ENCODE data around the gene POLR3H. TPM values are rescaled to one million over a fixed set of nuclear protein-coding genes. Genes with fewer than 3 reads are reported as not detected.
A peak's percentile ranks its signal among the peaks of the same experiment; 100 is the strongest.

Gene POLR3H
- total and polyA plus RNA-seq, 12 donors = 18.7 to 92.6 (median 45.4) TPM

GRCh38 chr22:41500303-41500702 lies 44.0 kb downstream of the POLR3H start:
- DNase-seq = no peak
- Histone ChIP-seq H3K9me3 (replicated peaks in 1 of 3) (no peaks in the 10 kb centered on the region), H3K36me3 (replicated peaks in 1 of 2) (peaks cover 0 to 25% of the 10 kb centered on the region in 2 donors), H3K27me3 (no peaks in the 10 kb centered on the region), H3K4me3 (no peak overlapping the region), H3K27ac (no peak overlapping the region), H3K4me1 (replicated peaks in 1 of 2) (peaks cover 6 to 11% of the 10 kb centered on the region in 2 donors)
- 82 to 87% (median 85%) methylated on average over 7 of the region's 7 CpGs for WGBS, 4 donors
- no peak for TF ChIP-seq POLR2A (IDR thresholded peaks at IDR 0.05)
- TF ChIP-seq, protein P1, sequence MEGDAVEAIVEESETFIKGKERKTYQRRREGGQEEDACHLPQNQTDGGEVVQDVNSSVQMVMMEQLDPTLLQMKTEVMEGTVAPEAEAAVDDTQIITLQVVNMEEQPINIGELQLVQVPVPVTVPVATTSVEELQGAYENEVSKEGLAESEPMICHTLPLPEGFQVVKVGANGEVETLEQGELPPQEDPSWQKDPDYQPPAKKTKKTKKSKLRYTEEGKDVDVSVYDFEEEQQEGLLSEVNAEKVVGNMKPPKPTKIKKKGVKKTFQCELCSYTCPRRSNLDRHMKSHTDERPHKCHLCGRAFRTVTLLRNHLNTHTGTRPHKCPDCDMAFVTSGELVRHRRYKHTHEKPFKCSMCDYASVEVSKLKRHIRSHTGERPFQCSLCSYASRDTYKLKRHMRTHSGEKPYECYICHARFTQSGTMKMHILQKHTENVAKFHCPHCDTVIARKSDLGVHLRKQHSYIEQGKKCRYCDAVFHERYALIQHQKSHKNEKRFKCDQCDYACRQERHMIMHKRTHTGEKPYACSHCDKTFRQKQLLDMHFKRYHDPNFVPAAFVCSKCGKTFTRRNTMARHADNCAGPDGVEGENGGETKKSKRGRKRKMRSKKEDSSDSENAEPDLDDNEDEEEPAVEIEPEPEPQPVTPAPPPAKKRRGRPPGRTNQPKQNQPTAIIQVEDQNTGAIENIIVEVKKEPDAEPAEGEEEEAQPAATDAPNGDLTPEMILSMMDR (IDR thresholded peaks at IDR 0.05) = no peak
- intact Hi-C loops (cut with DNase I) = no loop called here

DNA sequence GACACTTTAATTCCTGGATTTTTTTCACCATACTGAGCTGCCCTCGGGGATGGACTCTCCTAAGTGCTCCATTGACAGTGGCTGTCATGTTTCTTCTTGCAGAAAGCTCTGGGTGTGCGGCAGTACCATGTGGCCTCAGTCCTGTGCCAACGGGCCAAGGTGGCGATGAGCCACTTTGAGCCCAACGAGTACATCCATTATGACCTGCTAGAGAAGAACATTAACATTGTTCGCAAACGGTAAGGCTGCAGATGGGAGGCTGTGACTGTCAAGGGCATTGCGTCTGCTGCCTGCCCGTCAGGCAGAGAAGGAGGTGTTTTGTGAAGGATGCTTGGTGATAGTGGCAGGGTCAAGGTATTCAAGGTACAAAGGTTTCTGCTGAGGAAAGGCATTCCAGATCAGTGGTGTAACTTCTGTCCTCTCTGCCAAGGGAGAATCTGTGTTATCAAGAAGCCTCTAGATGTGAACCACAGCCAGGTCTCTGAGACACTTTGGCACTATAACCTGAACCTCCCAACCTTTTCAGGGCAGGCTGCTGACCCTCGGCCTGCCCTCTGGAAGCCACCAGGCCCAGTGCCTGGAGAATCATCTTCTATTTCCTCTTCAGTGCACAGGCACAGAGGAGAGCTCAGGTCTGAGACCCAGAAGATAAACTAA lies 44.5 kb downstream of the POLR3H start:
- Histone ChIP-seq H3K4me1 (replicated peaks in 1 of 2) (peaks cover 6 to 10% of the 10 kb centered on the region in 2 donors), H3K27ac (no peak overlapping the region), H3K9me3 (replicated peaks in 1 of 3) (no peaks in the 10 kb centered on the region), H3K36me3 (replicated peaks in 1 of 2) (peaks cover 0 to 25% of the 10 kb centered on the region in 2 donors), H3K27me3 (no peaks in the 10 kb centered on the region), H3K4me3 (no peak overlapping the region)
- 58 to 67% (median 62%) methylated on average over 10 of the region's 10 CpGs for WGBS, 4 donors
- TF ChIP-seq POLR2A (IDR thresholded peaks at IDR 0.05) = no peak
- TF ChIP-seq, protein P1 (IDR thresholded peaks at IDR 0.05) = no peak
- intact Hi-C loops (cut with DNase I) = no loop called here
- no peak for DNase-seq

DNA sequence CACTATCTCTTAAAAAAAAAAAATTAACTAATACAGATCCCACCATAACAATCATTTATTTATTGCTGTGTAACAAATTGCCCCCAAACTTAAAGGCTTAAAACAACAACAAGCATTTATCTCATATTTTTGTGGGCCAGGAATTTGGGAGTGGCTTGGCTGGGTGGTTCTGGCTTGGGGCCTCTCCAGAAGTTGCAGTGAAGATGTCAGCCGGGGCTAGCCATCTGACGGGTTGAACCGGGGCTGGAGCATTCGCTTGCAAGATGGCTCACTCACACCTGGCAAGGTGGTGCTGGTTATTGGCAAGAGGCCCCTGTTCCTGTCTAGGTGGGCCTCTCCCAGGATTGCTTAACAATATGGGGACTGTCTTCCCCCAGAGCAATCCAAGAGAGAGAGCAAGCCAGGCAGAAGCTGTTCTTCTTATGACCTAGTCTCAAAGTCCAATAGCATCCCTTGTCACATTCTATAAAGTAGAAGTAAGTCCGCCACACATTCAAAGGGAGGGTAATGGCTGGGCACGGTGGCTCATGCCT lies 45.9 kb downstream of the POLR3H start:
- TF ChIP-seq, protein P1 (IDR thresholded peaks at IDR 0.05) = no peak
- TF ChIP-seq POLR2A (IDR thresholded peaks at IDR 0.05) = no peak
- Histone ChIP-seq H3K36me3 (replicated peaks in 1 of 2) (peaks cover 0 to 25% of the 10 kb centered on the region in 2 donors), H3K4me3 (no peak overlapping the region), H3K27ac (peak overlapping the region in 1 of 5 donors; percentile 35), H3K4me1 (replicated peaks in 1 of 2) (no peaks in the 10 kb centered on the region), H3K9me3 (replicated peaks in 1 of 3) (no peaks in the 10 kb centered on the region), H3K27me3 (no peaks in the 10 kb centered on the region)
- no peak for DNase-seq
- 77 to 84% (median 78%) methylated on average over 4 to 6 of the region's 6 CpGs for WGBS, 4 donors
- intact Hi-C loops (cut with DNase I) = no loop called here

GRCh38 chr22:41491374-41492100 lies 52.7 kb downstream of the POLR3H start:
- no peak for DNase-seq
- intact Hi-C loops (cut with DNase I) = no loop called here

More at GRCh38 chr22:41491374-41492100, 52.7 kb downstream of the POLR3H start:
- Histone ChIP-seq H3K27ac (peak overlapping the region in 3 of 5 donors; percentile 42 to 68 (median 67)), H3K4me3 (no peak overlapping the region), H3K9me3 (replicated peaks in 1 of 3) (no peaks in the 10 kb centered on the region), H3K4me1 (replicated peaks in 1 of 2) (peaks cover 6 to 54% of the 10 kb centered on the region in 2 donors), H3K27me3 (no peaks in the 10 kb centered on the region), H3K36me3 (replicated peaks in 1 of 2) (no peaks in the 10 kb centered on the region)
- TF ChIP-seq, protein P1 (IDR thresholded peaks at IDR 0.05) = no peak
- no peak for TF ChIP-seq POLR2A (IDR thresholded peaks at IDR 0.05)
- WGBS, 4 donors = 61 to 77% (median 68%) methylated on average over 5 of the region's 5 CpGs

Measured in adrenal gland (tissue), 12 donors.